ENCODE data around the gene SFTPB.

DNA sequence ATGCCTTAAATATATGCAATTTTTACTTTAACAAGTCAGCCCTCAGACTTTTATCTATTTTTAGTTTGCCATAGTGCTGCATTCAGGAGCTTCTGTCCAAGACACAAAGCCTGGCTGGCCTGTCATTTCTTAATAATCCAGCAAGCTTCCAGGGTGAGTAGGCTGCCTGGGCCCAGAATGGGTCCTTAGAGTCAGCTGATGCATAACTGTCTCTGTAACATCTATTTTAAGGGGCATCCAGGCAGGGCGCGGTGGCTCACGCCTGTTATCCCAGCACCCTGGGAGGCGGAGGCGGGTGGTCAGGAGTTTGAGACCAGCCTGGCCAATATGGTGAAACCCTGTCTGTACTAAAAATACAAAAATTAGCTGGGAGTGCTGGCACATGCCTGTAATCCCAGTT, 14.4 kb upstream of the SFTPB start:
- TF ChIP-seq, protein P1, sequence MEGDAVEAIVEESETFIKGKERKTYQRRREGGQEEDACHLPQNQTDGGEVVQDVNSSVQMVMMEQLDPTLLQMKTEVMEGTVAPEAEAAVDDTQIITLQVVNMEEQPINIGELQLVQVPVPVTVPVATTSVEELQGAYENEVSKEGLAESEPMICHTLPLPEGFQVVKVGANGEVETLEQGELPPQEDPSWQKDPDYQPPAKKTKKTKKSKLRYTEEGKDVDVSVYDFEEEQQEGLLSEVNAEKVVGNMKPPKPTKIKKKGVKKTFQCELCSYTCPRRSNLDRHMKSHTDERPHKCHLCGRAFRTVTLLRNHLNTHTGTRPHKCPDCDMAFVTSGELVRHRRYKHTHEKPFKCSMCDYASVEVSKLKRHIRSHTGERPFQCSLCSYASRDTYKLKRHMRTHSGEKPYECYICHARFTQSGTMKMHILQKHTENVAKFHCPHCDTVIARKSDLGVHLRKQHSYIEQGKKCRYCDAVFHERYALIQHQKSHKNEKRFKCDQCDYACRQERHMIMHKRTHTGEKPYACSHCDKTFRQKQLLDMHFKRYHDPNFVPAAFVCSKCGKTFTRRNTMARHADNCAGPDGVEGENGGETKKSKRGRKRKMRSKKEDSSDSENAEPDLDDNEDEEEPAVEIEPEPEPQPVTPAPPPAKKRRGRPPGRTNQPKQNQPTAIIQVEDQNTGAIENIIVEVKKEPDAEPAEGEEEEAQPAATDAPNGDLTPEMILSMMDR (IDR thresholded peaks at IDR 0.05): no peak
- no peak for TF ChIP-seq POLR2A (IDR thresholded peaks at IDR 0.05)
